Endothelial cell (in vitro differentiated cells): ENCODE data around the gene SLC37A2. TPM values are rescaled to one million over a fixed set of nuclear protein-coding genes. Genes with fewer than 3 reads are reported as not detected.

Source experiments
- DNase-seq: peaks from one replicate; pipeline ENCODE4 v3.0.0; 2021; ENCODE audit warnings: low spot score
- H3K27ac Mint-ChIP-seq: one replicate; pipeline ENCODE4 v1.8.0; 2021; ENCODE audit warnings: mixed read lengths, inconsistent platforms; ENCODE audit not compliant: unreplicated experiment
- H3K27me3 Mint-ChIP-seq: one replicate; pipeline ENCODE4 v1.8.0; 2021; ENCODE audit warnings: mild to moderate bottlenecking, moderate library complexity, mixed read lengths, inconsistent platforms; ENCODE audit not compliant: unreplicated experiment
- H3K36me3 Mint-ChIP-seq: one replicate; pipeline ENCODE4 v1.8.0; 2021; ENCODE audit warnings: mild to moderate bottlenecking, low read depth, mixed read lengths, inconsistent platforms; ENCODE audit not compliant: unreplicated experiment
- H3K4me1 Mint-ChIP-seq: one replicate; pipeline ENCODE4 v1.8.0; 2021; ENCODE audit warnings: mild to moderate bottlenecking, mixed read lengths, inconsistent platforms; ENCODE audit not compliant: unreplicated experiment
- H3K4me3 Mint-ChIP-seq: one replicate; pipeline ENCODE4 v1.8.0; 2021; ENCODE audit warnings: mild to moderate bottlenecking, mixed read lengths, inconsistent platforms; ENCODE audit not compliant: unreplicated experiment
- H3K9me3 Mint-ChIP-seq: one replicate; pipeline ENCODE4 v1.8.0; 2021; ENCODE audit warnings: mixed read lengths, inconsistent platforms; ENCODE audit not compliant: unreplicated experiment
- total RNA-seq: library from RNA; stranded (reverse); fragmentation: NEBNext Ultra II Directional; extraction: Animal tissue kit (Norgen Biotek cat#: 25700); gene quantifications from one replicate; pipeline ENCODE4 v1.2.1, GENCODE V29; 2021; ENCODE audit not compliant: unreplicated experiment
- TF ChIP-seq, protein P1 (sequence below): fragments of 200-600 bp; sonication (generic); IDR thresholded peaks from one replicate; pipeline ENCODE4 v1.5.0; 2021; ENCODE audit warnings: antibody characterized with exemption; ENCODE audit not compliant: unreplicated experiment

Gene SLC37A2
- total RNA-seq, 1 donor from 2014 or later: 0.49 TPM

DNA sequence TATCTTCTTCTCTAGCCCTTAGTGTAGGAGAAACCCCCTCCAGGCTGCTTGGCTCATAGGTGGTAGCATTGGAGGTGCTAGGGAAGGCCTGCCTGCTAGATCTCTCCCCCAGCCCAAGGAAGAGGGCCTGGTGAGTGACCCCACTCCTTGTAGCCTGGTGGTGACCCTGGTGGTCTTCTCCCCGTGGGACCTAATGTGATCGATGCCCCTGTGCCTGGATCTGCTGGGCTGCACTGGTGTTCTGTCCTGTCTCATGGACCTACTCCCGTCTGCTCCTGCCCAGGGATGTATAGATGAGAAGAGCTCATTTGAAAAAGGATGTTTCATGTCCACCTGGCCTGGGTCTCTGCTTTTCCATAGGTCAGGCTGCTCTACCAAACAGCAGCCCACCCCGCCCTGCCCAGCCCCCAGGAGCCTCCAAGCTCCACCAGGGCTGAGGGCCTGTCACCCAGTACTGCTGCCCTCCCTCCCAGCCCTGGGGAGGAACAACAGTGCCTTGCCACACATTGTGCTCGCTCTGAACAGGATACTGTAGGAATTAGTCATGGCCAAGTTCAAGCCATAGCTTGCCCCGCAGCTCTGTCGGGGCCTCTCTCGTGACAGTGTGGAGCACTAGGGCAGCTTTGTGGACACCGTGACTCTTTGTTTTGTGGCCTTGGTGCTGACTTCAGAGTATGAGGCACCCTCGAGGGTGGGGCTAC is 19.7 kb downstream of the SLC37A2 start:
- H3K9me3 Mint-ChIP-seq: no peaks in the 10 kb centered on the region
- no peaks in the 10 kb centered on the region for H3K4me1 Mint-ChIP-seq
- H3K27ac Mint-ChIP-seq: no peak overlapping the region
- TF ChIP-seq, protein P1, sequence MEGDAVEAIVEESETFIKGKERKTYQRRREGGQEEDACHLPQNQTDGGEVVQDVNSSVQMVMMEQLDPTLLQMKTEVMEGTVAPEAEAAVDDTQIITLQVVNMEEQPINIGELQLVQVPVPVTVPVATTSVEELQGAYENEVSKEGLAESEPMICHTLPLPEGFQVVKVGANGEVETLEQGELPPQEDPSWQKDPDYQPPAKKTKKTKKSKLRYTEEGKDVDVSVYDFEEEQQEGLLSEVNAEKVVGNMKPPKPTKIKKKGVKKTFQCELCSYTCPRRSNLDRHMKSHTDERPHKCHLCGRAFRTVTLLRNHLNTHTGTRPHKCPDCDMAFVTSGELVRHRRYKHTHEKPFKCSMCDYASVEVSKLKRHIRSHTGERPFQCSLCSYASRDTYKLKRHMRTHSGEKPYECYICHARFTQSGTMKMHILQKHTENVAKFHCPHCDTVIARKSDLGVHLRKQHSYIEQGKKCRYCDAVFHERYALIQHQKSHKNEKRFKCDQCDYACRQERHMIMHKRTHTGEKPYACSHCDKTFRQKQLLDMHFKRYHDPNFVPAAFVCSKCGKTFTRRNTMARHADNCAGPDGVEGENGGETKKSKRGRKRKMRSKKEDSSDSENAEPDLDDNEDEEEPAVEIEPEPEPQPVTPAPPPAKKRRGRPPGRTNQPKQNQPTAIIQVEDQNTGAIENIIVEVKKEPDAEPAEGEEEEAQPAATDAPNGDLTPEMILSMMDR: no peak
- no peaks in the 10 kb centered on the region for H3K36me3 Mint-ChIP-seq
- DNase-seq: no peak
- no peak overlapping the region for H3K4me3 Mint-ChIP-seq
- H3K27me3 Mint-ChIP-seq: peaks cover 19% of the 10 kb centered on the region

DNA sequence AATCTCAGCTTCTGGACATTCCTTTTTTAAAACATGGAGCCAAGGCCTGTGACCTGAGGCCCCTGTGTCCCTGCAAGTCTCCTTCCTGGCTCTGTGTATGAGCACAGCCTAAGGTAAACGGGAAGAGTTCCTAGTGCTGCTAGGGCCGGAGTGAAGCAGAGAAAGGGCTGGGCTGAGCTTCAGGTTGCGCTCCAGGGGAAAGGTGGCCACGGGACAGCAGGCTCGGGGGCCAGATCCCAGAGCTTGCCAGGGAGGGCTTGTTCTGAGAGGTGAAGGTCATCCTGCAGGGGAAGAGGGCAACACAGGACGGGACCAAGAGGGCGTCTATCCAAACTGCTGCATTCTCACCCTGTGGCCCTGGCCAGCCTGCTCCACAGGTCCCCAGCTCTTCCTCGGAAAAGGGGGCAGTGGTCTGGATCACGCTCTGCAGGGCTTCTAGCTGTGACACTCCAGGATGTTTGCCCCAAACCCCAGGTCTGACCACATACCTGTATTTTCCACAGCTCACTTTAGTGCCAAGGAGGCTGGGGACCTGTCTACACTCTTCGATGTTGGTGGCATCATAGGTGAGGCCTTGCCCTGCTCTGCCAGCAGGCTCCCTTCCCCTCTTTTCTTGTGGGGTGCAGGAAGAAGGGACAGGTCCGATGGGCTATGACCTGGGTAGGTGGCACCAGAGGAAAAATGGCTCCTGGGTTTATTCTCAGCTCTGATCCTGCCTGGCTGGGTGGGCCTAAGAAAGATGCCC is 20.4 kb downstream of the SLC37A2 start:
- Mint-ChIP-seq H3K36me3 (no peaks in the 10 kb centered on the region), H3K4me1 (no peaks in the 10 kb centered on the region), H3K27ac (no peak overlapping the region), H3K9me3 (no peaks in the 10 kb centered on the region), H3K27me3 (peaks cover 14% of the 10 kb centered on the region), H3K4me3 (no peak overlapping the region)
- TF ChIP-seq, protein P1: no peak
- DNase-seq: no peak

DNA sequence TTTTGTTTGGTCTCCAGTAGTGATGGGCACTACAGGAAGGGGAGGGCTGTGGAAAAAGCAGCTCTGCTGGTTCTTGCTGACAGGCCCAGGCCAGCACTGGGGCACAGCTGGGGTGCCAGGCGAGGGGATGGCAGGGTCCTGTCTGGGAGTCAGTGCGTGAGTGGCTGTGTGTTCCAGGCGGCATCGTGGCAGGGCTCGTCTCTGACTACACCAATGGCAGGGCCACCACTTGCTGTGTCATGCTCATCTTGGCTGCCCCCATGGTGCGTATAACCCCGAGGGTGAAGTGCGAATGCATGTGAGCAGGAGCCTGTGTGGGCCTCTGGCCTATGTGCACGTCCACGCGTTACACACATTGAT is 20.9 kb downstream of the SLC37A2 start:
- TF ChIP-seq, protein P1: no peak
- Mint-ChIP-seq H3K27ac (no peak overlapping the region), H3K27me3 (peaks cover 14% of the 10 kb centered on the region), H3K36me3 (no peaks in the 10 kb centered on the region), H3K4me1 (no peaks in the 10 kb centered on the region), H3K9me3 (no peaks in the 10 kb centered on the region), H3K4me3 (no peak overlapping the region)
- no peak for DNase-seq

DNA sequence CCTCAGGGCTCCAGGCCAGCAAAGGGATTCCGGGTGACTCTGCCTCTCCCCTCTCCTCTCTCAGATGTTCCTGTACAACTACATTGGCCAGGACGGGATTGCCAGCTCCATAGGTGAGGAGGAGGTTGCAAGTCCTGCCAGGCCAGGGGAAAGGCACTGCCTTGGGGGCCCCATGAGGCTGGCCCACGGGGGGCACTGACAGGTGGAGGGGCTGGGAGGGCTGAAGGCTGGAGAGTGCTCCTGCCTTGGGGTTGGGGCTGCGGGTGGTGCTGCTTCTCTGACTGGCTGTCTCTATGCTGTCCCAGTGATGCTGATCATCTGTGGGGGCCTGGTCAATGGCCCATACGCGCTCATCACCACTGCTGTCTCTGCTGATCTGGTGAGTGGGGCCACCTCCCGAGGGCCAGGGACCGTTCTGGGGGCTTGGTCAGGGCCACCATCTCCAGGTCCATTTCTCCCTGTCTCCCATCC is 21.7 kb downstream of the SLC37A2 start:
- Mint-ChIP-seq H3K27me3 (peaks cover 14% of the 10 kb centered on the region), H3K9me3 (no peaks in the 10 kb centered on the region), H3K36me3 (no peaks in the 10 kb centered on the region), H3K27ac (no peak overlapping the region), H3K4me3 (no peak overlapping the region), H3K4me1 (no peaks in the 10 kb centered on the region)
- TF ChIP-seq, protein P1: no peak
- DNase-seq: no peak
